WERI-Rb-1 (cell line): ENCODE results near the gene RHBDF1.

Experiments
- DNase-seq: peaks from one replicate; pipeline ENCODE4 v3.0.0-alpha.2; 2020
- H3K27ac ChIP-seq: fragments of 250-450 bp; sonication (Bioruptor Pico); 2 replicates; pipeline ENCODE4 v1.5.1; 2020; ENCODE audit warnings: mild to moderate bottlenecking, moderate library complexity
- H3K27me3 ChIP-seq: fragments of 250-450 bp; sonication (Bioruptor Pico); 2 replicates; pipeline ENCODE4 v1.5.1; 2021; ENCODE audit warnings: mild to moderate bottlenecking, low read depth, moderate library complexity; ENCODE audit not compliant: insufficient read depth, severe bottlenecking
- H3K36me3 ChIP-seq: fragments of 250-450 bp; sonication (Bioruptor Pico); 2 replicates; pipeline ENCODE4 v1.5.1; 2020; ENCODE audit warnings: mild to moderate bottlenecking, moderate library complexity
- H3K4me3 ChIP-seq: 2 replicates; pipeline ENCODE4 v1.5.1; 2011; ENCODE audit warnings: low read depth, mild to moderate bottlenecking, control low read depth, low read length
- H3K9me3 ChIP-seq: fragments of 250-450 bp; sonication (Bioruptor Pico); 2 replicates; pipeline ENCODE4 v1.5.1; 2021; ENCODE audit warnings: mild to moderate bottlenecking, moderate library complexity; ENCODE audit not compliant: severe bottlenecking
- TF ChIP-seq, protein P1 (sequence below): IDR thresholded peaks from 2 replicates; pipeline ENCODE4 v1.5.1; 2011; ENCODE audit warnings: low read depth, mild to moderate bottlenecking, control low read depth, inconsistent platforms, low read length

Gene RHBDF1

DNA sequence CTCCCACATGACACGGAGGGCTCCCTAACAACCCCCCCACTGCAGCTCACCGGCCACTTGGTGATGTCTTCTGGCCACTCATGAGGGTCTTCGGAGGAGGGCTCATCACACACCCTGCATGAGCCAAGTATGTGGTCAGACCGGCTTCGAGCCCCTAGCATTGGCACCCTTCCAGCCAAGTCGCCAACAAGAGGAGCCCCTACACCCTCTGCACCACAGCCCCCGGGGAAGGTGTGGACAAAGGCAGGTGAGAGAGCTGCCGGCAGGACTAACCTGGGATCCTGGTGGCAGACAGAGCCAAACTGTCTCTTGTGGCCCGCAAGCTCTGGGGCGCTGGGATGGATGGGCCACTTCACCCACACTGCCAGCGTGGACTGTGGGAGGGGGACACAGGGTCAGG lies 12.3 kb downstream of the RHBDF1 start:
- Histone ChIP-seq H3K9me3 (no peaks in the 10 kb centered on the region), H3K4me3 (no peak overlapping the region), H3K27me3 (no peaks in the 10 kb centered on the region), H3K36me3 (peaks cover 50% of the 10 kb centered on the region), H3K27ac (no peak overlapping the region)
- no peak for DNase-seq
- TF ChIP-seq, protein P1, sequence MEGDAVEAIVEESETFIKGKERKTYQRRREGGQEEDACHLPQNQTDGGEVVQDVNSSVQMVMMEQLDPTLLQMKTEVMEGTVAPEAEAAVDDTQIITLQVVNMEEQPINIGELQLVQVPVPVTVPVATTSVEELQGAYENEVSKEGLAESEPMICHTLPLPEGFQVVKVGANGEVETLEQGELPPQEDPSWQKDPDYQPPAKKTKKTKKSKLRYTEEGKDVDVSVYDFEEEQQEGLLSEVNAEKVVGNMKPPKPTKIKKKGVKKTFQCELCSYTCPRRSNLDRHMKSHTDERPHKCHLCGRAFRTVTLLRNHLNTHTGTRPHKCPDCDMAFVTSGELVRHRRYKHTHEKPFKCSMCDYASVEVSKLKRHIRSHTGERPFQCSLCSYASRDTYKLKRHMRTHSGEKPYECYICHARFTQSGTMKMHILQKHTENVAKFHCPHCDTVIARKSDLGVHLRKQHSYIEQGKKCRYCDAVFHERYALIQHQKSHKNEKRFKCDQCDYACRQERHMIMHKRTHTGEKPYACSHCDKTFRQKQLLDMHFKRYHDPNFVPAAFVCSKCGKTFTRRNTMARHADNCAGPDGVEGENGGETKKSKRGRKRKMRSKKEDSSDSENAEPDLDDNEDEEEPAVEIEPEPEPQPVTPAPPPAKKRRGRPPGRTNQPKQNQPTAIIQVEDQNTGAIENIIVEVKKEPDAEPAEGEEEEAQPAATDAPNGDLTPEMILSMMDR: no peak

- Histone ChIP-seq H3K4me3 (no peak overlapping the region), H3K36me3 (peaks cover 53% of the 10 kb centered on the region), H3K27ac (no peak overlapping the region), H3K27me3 (no peaks in the 10 kb centered on the region), H3K9me3 (no peaks in the 10 kb centered on the region)
- TF ChIP-seq, protein P1: no peak
- DNase-seq: no peak
Measured at GRCh38 chr16:59440-60059, 12.9 kb downstream of the RHBDF1 start.

GRCh38 chr16:58491-59439 lies 13.7 kb downstream of the RHBDF1 start:
- Histone ChIP-seq H3K27me3 (no peaks in the 10 kb centered on the region), H3K27ac (no peak overlapping the region), H3K36me3 (peaks cover 53% of the 10 kb centered on the region), H3K4me3 (no peak overlapping the region), H3K9me3 (no peaks in the 10 kb centered on the region)
- TF ChIP-seq, protein P1: no peak
- no peak for DNase-seq

- Histone ChIP-seq H3K4me3 (no peak overlapping the region), H3K9me3 (no peaks in the 10 kb centered on the region), H3K27ac (no peak overlapping the region), H3K36me3 (peaks cover 53% of the 10 kb centered on the region), H3K27me3 (no peaks in the 10 kb centered on the region)
- TF ChIP-seq, protein P1: no peak
- DNase-seq: no peak
Measured at GRCh38 chr16:57711-58110, 14.7 kb downstream of the RHBDF1 start.

DNA sequence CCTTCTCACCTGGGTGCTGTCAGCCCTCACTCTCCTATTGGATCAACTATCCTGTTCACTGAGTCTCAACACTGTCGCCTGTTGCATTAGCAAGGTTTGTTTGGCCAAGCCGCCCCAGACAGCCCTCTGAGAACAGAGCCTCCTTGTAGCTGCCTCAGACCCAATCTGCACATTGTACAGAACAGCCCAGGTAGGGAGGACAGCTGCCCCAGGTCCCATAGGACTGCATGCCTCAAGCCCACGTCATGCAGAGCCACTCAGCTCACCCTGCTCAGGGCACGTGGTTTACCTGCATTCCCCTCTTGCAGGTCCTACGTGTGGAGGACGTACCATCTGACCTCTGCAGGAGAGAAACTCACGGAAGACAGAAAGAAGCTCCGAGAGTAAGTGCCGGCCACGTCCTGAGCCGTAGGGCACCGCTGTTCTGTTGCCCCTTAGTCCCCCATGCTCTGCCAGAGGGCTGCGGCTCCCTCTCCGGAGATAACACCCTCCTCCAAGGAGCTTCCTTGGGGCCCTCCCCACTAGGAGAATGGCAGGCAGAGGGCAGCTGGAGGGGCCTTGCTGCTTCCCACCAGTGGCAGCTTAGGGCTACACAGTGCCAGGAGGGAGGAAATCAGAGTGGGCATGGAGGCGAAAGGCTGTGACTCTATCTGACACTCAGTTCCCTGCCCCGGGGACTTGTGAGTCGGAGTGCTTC lies 16.1 kb downstream of the RHBDF1 start:
- Histone ChIP-seq H3K4me3 (no peak overlapping the region), H3K27ac (no peak overlapping the region), H3K9me3 (no peaks in the 10 kb centered on the region), H3K27me3 (no peaks in the 10 kb centered on the region), H3K36me3 (peaks cover 58% of the 10 kb centered on the region)
- TF ChIP-seq, protein P1: no peak
- no peak for DNase-seq
